Measurements from ENCODE around the gene SCN9A. TPM values are rescaled to one million over a fixed set of nuclear protein-coding genes. Genes with fewer than 3 reads are reported as not detected.

SCN9A gene
- total RNA-seq, 2 experiments from 2014 or later: not detected

- no peaks in the 10 kb centered on the region for H3K9me2 ChIP-seq (ENCODE audit: insufficient read depth, low read length)
- no peak overlapping the region for H3K4me3 ChIP-seq (ENCODE audit: low read depth, low read length, poor library complexity, severe bottlenecking)
- TF ChIP-seq EZH2phosphoT487 (IDR thresholded peaks at IDR 0.05; ENCODE audit: borderline replicate concordance, low read depth, low read length): no peak
- TF ChIP-seq CTCF (conservative IDR thresholded peaks at IDR 0.05; ENCODE audit: low read length): no peak
- intact Hi-C loops (cut with micrococcal nuclease; ENCODE audit: unreplicated experiment): no loop called here
- H3K27ac ChIP-seq (ENCODE audit: low read depth, low read length, poor library complexity, severe bottlenecking): no peak overlapping the region
- CTCF ChIA-PET (ENCODE audit: unreplicated experiment): no interaction called here
- POLR2A ChIA-PET: no interaction called here
- no TSS peak for BruUV-seq (replicated peaks)
- no peak for DNase-seq (ENCODE audit: low spot score)
- H3K9me3 ChIP-seq (ENCODE audit: low read length): no peaks in the 10 kb centered on the region
- H3K4me1 ChIP-seq (ENCODE audit: insufficient read depth, low read length, poor library complexity, severe bottlenecking): no peaks in the 10 kb centered on the region
- H4K20me1 ChIP-seq (ENCODE audit: insufficient read depth, low read length): no peaks in the 10 kb centered on the region
- H2AFZ ChIP-seq (ENCODE audit: low read length): no peak overlapping the region
- H3K79me2 ChIP-seq (ENCODE audit: insufficient read depth, low read depth, low read length): no peaks in the 10 kb centered on the region
- no peaks in the 10 kb centered on the region for H3K36me3 ChIP-seq (ENCODE audit: insufficient read depth, low read length)
- no peak overlapping the region for H3K4me2 ChIP-seq (ENCODE audit: low read length)
Observed at GRCh38 chr2:166418853-166419615, 43.3 kb upstream of the SCN9A start.

GRCh38 chr2:166417669-166418068, 41.9 kb upstream of the SCN9A start:
- H3K4me2 ChIP-seq (ENCODE audit: low read length): no peak overlapping the region
- intact Hi-C loops (cut with micrococcal nuclease; ENCODE audit: unreplicated experiment): no loop called here
- H3K79me2 ChIP-seq (ENCODE audit: insufficient read depth, low read depth, low read length): no peaks in the 10 kb centered on the region
- no peaks in the 10 kb centered on the region for H3K9me2 ChIP-seq (ENCODE audit: insufficient read depth, low read length)
- DNase-seq (ENCODE audit: low spot score): peak; percentile 10
- H3K36me3 ChIP-seq (ENCODE audit: insufficient read depth, low read length): no peaks in the 10 kb centered on the region
- no peak overlapping the region for H2AFZ ChIP-seq (ENCODE audit: low read length)
- H3K4me3 ChIP-seq (ENCODE audit: low read depth, low read length, poor library complexity, severe bottlenecking): no peak overlapping the region
- H4K20me1 ChIP-seq (ENCODE audit: insufficient read depth, low read length): no peaks in the 10 kb centered on the region
- CTCF ChIA-PET (ENCODE audit: unreplicated experiment): no interaction called here
- H3K27ac ChIP-seq (ENCODE audit: low read depth, low read length, poor library complexity, severe bottlenecking): no peak overlapping the region
- TF ChIP-seq CTCF (conservative IDR thresholded peaks at IDR 0.05; ENCODE audit: low read length): peak; percentile 61
- no peak for TF ChIP-seq EZH2phosphoT487 (IDR thresholded peaks at IDR 0.05; ENCODE audit: borderline replicate concordance, low read depth, low read length)
- no TSS peak for BruUV-seq (replicated peaks)
- POLR2A ChIA-PET: interaction anchor here (0.7 kb wide), 3 partner anchors 36 to 85 kb away, joined by 3 to 12 read pairs (median 4); no protein-coding TSS in a partner anchor
- H3K9me3 ChIP-seq (ENCODE audit: low read length): no peaks in the 10 kb centered on the region
- H3K4me1 ChIP-seq (ENCODE audit: insufficient read depth, low read length, poor library complexity, severe bottlenecking): no peaks in the 10 kb centered on the region

GRCh38 chr2:166413255-166413654, 37.5 kb upstream of the SCN9A start:
- ChIA-PET CTCF (ENCODE audit: unreplicated experiment) (no interaction called here), POLR2A (no interaction called here)
- no peak for TF ChIP-seq CTCF (conservative IDR thresholded peaks at IDR 0.05; ENCODE audit: low read length)
- TF ChIP-seq EZH2phosphoT487 (IDR thresholded peaks at IDR 0.05; ENCODE audit: borderline replicate concordance, low read depth, low read length): no peak
- intact Hi-C loops (cut with micrococcal nuclease; ENCODE audit: unreplicated experiment): no loop called here
- Histone ChIP-seq H3K9me3 (ENCODE audit: low read length) (no peaks in the 10 kb centered on the region), H3K27ac (ENCODE audit: low read depth, low read length, poor library complexity, severe bottlenecking) (no peak overlapping the region), H3K79me2 (ENCODE audit: insufficient read depth, low read depth, low read length) (no peaks in the 10 kb centered on the region), H3K4me3 (ENCODE audit: low read depth, low read length, poor library complexity, severe bottlenecking) (no peak overlapping the region), H3K4me1 (ENCODE audit: insufficient read depth, low read length, poor library complexity, severe bottlenecking) (no peaks in the 10 kb centered on the region), H4K20me1 (ENCODE audit: insufficient read depth, low read length) (no peaks in the 10 kb centered on the region), H3K9me2 (ENCODE audit: insufficient read depth, low read length) (no peaks in the 10 kb centered on the region), H2AFZ (ENCODE audit: low read length) (no peak overlapping the region), H3K36me3 (ENCODE audit: insufficient read depth, low read length) (no peaks in the 10 kb centered on the region), H3K4me2 (ENCODE audit: low read length) (no peak overlapping the region)
- BruUV-seq (replicated peaks): no TSS peak
- no peak for DNase-seq (ENCODE audit: low spot score)

All from OCI-LY7 (cell line).